ENCODE measurements around the gene GGA1.

Gene GGA1

DNA sequence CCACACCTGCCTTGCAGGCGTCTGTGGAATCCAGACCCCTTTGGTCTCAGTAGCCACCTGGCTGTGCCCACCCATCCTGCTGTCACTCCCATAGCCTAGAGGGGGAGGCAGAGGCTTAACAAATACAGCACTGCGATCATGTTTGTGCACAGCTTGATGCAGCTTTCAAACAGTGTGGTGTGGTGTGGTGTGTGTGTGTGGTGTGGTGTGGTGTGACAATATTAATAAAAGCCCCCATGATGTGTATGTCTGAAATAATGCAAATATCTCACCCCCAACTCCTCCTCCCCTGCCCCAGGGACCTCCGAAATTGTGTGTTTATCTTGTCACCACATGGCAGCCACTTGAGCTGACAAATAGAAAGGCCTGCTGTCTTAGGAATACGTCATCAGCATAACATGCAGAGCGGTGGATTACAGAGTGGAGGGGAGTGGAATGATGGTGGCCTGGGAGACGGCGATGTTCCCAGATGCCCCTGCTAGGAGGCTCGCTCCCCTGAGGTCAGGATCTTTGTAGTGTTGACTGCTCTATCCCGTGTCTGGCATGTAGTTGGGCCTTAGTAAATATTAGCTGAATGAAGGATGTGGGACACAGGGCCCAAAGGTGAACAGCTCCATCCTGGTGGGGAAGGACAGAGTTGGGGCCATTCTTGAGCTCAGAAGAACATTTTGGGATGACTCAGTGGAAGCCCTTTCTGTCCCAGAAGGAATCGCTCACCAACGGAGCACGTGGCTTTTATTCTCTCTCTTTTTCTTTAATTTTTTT is 52.7 kb downstream of the GGA1 start:
- in situ Hi-C loops (cut with MboI; ENCODE audit: low pct_unique_long_range_greater_than_20kb, low sequenced_read_pairs), result no loop called here
- DNase-seq, result peak; percentile 32

DNA sequence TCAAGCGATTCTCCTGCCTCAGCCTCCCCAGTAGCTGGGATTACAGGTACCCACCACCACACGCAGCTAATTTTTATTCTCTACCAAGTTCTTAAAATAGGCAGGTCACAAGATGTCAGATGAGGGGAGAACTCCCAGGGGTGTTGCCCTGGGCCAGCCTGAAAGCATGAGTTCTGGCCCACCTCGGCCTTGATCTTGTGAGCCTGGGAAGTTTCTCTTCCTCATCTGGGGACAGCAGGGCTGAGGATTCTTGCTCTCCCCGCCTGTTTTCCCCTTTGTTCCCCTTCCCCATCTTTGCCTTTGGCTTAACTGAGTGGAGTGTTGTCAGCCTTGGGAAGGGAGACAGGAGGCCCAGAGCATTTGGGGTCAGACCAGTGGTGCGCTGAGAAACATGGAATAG is 53.4 kb downstream of the GGA1 start:
- in situ Hi-C loops (cut with MboI; ENCODE audit: low pct_unique_long_range_greater_than_20kb, low sequenced_read_pairs), result no loop called here

DNA sequence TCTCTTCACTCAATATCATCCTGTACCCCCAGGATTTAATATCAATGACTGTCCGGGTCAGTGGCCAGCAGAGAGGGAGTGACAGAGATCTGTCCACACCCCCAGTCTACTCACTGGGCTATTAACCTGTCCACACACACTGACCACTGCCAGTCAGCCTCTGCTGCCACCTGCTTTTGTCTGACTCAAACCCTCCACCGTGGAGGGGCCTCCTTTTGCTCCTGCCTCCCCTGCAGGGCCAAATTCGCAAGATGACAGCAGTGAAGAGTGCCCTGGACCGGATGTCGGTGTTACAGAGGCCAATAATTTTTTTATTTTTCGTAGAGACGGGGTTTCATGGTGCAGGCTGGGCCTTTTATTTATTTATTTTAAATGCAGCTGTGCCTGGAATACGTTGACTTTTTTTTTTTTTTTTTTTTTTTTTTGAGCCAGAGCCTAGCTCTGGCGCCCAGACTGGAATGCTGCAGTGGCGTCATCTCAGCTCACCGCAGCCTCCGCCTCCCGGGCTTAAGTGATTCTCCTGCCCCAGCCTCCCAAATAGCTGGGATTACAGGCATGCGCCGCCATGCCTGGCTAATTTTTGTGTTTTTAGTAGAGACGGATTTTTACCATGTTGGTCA is 55.0 kb downstream of the GGA1 start:
- in situ Hi-C loops (cut with MboI; ENCODE audit: low pct_unique_long_range_greater_than_20kb, low sequenced_read_pairs), result no loop called here
- no peak for DNase-seq

More for the DNA sequence above, 53.4 kb downstream of the GGA1 start:
- no peak for DNase-seq

DNA sequence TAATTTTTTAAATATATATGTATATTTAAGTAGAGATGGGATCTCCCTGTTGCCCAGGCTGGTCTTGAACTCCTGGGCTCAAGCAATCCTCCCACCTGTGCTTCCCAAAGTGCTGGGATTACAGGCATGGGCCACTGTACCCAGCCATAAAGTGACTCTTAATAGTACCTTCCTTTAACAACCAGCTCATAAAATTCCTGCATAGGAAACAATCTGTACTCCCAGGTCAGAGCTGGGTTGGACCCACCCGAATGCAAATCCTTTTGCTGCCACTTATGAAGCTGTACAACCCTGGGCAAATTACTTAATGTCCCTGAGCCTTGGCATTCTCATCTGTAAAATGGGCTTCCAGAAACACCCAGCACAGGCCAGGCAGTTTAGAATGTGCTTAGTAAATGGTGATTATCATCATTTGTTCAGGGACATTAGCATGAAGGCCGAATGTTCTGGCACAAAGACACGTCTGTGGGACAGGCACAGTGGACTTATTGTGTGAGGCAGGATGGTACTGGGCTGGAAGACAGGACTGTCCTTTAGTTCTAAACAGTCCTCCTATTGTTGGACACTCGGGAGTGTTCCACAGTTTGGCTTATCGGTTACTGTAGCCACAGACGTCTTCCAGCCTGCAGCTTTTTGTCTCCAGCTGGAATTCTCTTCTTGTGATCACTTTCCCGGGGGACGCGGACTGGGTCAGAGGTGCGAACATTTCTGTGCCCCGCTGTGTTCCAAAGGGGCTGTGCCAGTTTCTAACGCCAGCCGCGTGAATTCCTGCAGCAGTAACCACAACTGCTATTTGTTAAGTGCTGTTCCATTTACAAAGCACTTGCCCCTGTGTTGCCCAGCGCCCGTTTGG is 55.8 kb downstream of the GGA1 start:
- in situ Hi-C loops (cut with MboI; ENCODE audit: low pct_unique_long_range_greater_than_20kb, low sequenced_read_pairs), result no loop called here
- DNase-seq, result no peak

DNA sequence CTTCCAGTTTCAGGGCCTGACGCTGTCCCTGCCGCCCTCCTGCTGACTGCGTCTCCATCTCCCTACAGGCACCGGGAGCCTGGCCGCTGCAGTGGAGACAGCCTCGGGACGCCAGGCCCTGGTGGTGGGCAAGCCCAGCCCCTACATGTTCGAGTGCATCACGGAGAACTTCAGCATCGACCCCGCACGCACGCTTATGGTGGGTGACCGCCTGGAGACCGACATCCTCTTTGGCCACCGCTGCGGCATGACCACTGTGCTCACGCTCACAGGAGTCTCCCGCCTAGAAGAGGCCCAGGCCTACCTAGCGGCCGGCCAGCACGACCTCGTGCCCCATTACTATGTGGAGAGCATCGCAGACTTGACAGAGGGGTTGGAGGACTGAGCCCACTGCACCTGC is 56.9 kb downstream of the GGA1 start:
- in situ Hi-C loops (cut with MboI; ENCODE audit: low pct_unique_long_range_greater_than_20kb, low sequenced_read_pairs), result no loop called here
- no peak for DNase-seq

DNA sequence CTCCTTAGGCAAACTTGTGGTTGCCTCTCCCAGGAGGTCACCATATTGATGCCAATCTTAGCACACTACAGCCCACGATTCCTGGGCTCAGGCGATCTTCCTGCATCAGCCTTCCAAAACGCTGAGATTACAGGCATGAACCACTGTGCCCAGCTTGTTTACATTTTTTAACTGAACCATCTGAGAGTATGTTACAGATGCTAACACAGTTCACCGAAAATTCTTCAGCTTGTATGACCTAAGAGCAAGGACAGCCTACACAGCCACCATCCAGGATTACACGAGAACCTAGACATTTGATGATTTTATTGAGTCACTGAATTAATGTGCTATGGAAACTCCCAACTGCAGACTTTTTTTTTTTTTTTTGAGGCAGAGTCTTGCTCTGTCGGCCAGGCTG is 61.0 kb downstream of the GGA1 start:
- DNase-seq, result no peak
- in situ Hi-C loops (cut with MboI; ENCODE audit: low pct_unique_long_range_greater_than_20kb, low sequenced_read_pairs), result no loop called here

- in situ Hi-C loops (cut with MboI; ENCODE audit: low pct_unique_long_range_greater_than_20kb, low sequenced_read_pairs), result no loop called here
- peak; percentile 41 for DNase-seq
Observed at GRCh38 chr22:37672206-37672919, 63.7 kb downstream of the GGA1 start.

DNA sequence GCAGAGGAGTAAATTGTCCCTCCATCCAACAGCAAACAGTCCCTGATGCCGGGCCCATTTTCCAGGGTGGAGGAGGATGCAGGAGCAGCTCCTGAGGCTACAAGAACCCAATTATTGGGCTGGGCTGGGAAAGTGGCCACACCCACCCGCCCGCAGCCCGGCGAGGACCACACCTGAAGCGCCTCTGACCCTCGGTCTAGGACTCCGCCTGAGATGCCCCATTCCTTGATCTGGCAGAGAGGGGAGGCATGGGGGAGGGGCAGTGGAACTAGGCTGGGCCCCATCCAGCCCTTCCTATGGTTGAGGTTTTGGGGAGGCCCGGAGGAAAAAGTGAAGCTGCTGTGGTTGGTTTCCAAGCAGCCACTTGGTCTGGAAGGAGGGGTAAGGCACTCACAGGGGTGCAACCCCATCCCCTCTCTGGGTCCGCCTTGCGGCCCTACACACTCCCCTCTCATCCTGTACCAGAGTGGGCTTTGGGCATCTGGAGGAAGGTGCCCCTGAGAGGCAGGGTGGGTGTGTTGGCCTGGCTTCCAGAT is 64.4 kb downstream of the GGA1 start:
- in situ Hi-C loops (cut with MboI; ENCODE audit: low pct_unique_long_range_greater_than_20kb, low sequenced_read_pairs), result no loop called here
- DNase-seq, result no peak

DNA sequence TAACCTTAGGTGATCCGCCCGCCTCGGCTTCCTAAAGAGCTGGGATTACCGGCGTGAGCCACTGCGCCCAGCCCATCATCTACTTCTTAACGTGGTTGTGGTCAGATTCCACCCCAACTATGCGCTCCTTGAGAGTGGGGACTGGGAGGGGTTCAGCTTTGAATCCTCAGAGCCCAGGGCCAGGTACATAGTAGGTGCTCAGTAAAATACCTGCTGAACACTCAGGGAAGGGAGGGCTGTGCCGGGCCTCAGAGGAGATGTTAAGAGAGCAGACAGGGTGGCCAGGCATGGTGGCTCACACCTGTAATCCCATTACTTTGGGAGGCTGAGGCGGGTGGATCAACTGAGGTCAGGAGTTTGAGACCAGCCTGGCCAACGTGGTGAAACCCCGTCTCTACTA is 65.6 kb downstream of the GGA1 start:
- in situ Hi-C loops (cut with MboI; ENCODE audit: low pct_unique_long_range_greater_than_20kb, low sequenced_read_pairs), result no loop called here
- no peak for DNase-seq

DNA sequence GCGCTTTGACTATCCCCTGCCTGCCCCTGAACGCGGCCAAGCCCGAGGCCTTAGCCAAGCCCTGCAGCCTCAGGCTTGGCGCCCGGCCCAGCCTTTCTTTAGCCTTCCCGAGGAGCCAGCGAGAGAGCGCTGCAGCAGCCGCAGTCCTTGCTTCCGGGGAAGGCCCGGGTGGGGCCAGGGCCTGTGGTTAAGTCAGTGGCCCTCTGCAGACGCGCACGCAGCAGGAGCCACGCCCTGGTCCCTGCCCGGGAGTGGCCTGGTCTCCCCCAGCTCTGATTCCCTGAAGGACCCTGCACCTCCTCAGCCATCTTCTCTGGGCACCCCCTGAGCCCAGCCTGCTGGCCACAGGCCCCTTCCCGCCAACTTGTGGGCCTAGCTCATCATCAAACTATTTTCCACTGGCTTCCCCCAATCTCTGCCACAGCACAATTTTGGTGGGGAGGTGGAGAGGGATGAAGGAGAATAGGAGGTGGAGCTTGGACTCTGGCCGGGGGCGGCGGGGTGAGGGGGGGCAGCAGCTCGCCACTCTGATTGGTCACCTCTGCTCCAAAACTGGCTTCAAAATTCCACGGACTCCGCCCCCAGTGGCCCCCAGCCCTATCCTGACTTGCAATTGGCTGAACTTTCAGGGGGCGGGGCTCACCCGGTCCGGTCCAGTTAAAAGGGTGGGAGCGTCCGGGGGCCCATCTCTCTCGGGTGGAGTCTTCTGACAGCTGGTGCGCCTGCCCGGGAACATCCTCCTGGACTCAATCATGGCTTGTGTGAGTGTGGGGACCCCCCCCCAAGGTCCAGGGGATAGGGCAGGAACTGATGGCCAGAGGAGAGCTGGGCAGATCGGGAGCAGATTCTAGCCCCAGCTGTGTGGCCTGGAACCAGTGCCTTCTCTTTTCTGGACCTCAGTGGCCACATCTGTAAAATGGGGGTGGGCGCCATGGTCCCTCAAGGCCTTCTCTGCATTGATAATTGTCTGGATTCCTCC is 66.6 kb downstream of the GGA1 start, which contains the start of gene LGALS1:
LGALS1 (plus strand) TSS at position 686 of the 979 bp plus-strand sequence; CDS start at position 753, 67 bp downstream.
- in situ Hi-C loops (cut with MboI; ENCODE audit: low pct_unique_long_range_greater_than_20kb, low sequenced_read_pairs), result no loop called here
- DNase-seq, result peak; percentile 84

GRCh38 chr22:37675930-37676735 is 67.5 kb downstream of the GGA1 start:
- in situ Hi-C loops (cut with MboI; ENCODE audit: low pct_unique_long_range_greater_than_20kb, low sequenced_read_pairs), result no loop called here
- DNase-seq, result no peak

GRCh38 chr22:37676736-37677492 is 68.3 kb downstream of the GGA1 start:
- in situ Hi-C loops (cut with MboI; ENCODE audit: low pct_unique_long_range_greater_than_20kb, low sequenced_read_pairs), result no loop called here
- DNase-seq, result peak; percentile 96

DNA sequence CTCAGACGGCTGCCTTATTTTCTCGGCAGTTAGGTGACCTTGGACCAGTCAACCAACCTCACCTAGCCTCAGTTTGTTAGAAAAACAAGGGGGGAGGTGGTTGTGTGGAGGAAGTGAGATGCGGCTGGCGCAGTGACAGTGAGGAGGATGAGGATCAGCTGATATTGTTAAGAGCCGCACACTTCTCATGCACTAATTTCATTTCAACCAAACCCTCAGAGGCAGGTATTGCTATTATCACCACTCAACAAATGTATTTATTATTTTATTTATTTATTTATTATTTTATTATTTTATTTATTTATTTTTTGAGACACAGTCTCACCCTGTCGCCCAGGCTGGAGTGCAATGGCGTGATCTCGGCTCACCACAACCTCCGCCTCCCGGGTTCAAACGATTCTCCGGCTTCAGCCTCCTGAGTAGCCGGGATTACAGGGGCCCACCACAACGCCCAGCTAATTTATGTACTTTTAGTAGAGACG is 68.9 kb downstream of the GGA1 start:
- DNase-seq, result no peak
- in situ Hi-C loops (cut with MboI; ENCODE audit: low pct_unique_long_range_greater_than_20kb, low sequenced_read_pairs), result no loop called here

GRCh38 chr22:37678372-37678771 is 69.7 kb downstream of the GGA1 start:
- in situ Hi-C loops (cut with MboI; ENCODE audit: low pct_unique_long_range_greater_than_20kb, low sequenced_read_pairs), result no loop called here
- no peak for DNase-seq

GRCh38 chr22:37679670-37680069 is 71.0 kb downstream of the GGA1 start:
- in situ Hi-C loops (cut with MboI; ENCODE audit: low pct_unique_long_range_greater_than_20kb, low sequenced_read_pairs), result no loop called here
- DNase-seq, result no peak

DNA sequence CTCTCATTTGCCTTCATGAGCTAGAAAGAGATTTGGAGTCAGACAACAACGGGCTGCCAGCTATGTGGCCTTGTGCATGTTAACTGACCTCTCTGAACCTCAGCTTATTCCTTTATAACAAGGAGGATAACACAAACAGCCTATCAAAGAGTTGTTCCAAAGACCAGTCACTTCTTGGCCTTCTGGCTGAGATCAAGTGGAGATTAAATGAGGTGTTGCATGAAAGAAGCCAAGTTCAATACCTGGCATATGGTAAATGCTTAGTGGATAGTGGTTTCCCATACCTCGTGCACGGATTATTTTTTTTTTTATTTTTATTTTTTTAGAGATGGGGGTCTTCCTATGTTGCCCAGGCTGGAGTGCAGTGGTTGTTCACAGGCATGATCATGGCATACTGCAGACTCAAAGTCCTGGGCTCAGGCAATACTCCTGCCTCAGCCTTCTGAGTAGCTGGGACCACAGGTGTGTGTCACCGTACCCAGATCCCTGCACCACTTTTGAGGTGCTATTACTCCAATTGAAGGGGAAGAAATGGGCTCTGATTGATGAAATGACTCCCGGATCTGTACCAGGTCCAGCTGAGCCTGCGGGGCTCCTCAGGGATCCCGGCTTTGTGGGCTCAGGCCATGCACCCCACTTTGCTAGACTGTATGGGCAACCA is 71.7 kb downstream of the GGA1 start:
- in situ Hi-C loops (cut with MboI; ENCODE audit: low pct_unique_long_range_greater_than_20kb, low sequenced_read_pairs), result no loop called here
- DNase-seq, result no peak

Measured in KBM-7 (cell line).